WERI-Rb-1 (cell line): ENCODE measurements around the gene ADGRG7.

Experiments used
- DNase-seq: peaks from one replicate; pipeline ENCODE4 v3.0.0-alpha.2; 2020
- H3K27ac ChIP-seq: fragments of 250-450 bp; sonication (Bioruptor Pico); 2 replicates; pipeline ENCODE4 v1.5.1; 2020; ENCODE audit warnings: mild to moderate bottlenecking, moderate library complexity
- H3K27me3 ChIP-seq: fragments of 250-450 bp; sonication (Bioruptor Pico); 2 replicates; pipeline ENCODE4 v1.5.1; 2021; ENCODE audit warnings: mild to moderate bottlenecking, low read depth, moderate library complexity; ENCODE audit not compliant: insufficient read depth, severe bottlenecking
- H3K36me3 ChIP-seq: fragments of 250-450 bp; sonication (Bioruptor Pico); 2 replicates; pipeline ENCODE4 v1.5.1; 2020; ENCODE audit warnings: mild to moderate bottlenecking, moderate library complexity
- H3K4me3 ChIP-seq: 2 replicates; pipeline ENCODE4 v1.5.1; 2011; ENCODE audit warnings: low read depth, mild to moderate bottlenecking, control low read depth, low read length
- H3K9me3 ChIP-seq: fragments of 250-450 bp; sonication (Bioruptor Pico); 2 replicates; pipeline ENCODE4 v1.5.1; 2021; ENCODE audit warnings: mild to moderate bottlenecking, moderate library complexity; ENCODE audit not compliant: severe bottlenecking
- TF ChIP-seq, protein P1 (sequence below): IDR thresholded peaks from 2 replicates; pipeline ENCODE4 v1.5.1; 2011; ENCODE audit warnings: low read depth, mild to moderate bottlenecking, control low read depth, inconsistent platforms, low read length

Gene ADGRG7

DNA sequence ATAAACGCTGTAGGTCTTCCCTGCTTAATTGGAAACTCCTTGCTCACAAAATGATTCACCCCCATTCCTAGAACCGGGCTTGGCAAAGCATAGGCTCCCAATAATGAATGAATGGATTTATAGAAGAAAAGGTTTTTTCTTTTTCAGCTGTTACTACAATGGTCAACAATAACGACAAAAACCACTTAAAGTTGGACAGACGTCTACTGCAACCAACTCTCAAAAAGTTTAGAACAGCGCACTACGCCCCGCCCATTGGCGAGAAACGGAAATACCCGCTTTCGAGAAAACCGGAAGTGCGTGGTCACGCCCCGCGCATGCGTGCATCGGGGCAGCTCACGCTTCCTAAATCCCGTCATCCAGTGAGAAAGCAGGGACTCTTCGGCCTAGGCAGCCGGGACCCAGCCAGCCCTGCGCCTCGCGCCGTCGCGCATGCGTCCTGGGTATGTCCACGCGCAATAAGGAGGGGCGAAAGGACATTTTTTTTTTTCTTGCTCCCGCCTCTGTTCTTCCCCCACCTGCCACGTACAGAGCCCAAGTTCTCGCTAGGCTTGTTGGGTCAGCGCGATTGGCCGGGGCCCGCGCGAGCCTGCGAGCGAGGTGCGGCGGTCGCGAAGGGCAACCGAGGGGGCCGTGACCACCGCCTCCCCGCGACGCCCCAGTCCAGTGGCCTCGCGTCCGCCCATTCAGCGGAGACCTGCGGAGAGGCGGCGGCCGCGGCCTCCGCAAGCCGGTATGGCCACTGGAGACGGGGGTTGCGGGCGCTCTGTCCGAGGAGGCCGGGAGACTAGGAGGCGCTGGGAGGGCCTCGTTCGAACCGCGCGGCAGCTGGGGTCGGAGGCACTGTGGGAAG is 99.8 kb downstream of the ADGRG7 start, which contains the start of gene TFG:
TFG (plus strand) TSS at position 506 of the 853 bp plus-strand sequence. CDS start 4,192 bp downstream, outside the sequence.
- no peaks in the 10 kb centered on the region for H3K27me3 ChIP-seq
- peak within 1 kb of the TSS; percentile 90 for H3K4me3 ChIP-seq
- no peaks in the 10 kb centered on the region for H3K9me3 ChIP-seq
- TF ChIP-seq, protein P1, sequence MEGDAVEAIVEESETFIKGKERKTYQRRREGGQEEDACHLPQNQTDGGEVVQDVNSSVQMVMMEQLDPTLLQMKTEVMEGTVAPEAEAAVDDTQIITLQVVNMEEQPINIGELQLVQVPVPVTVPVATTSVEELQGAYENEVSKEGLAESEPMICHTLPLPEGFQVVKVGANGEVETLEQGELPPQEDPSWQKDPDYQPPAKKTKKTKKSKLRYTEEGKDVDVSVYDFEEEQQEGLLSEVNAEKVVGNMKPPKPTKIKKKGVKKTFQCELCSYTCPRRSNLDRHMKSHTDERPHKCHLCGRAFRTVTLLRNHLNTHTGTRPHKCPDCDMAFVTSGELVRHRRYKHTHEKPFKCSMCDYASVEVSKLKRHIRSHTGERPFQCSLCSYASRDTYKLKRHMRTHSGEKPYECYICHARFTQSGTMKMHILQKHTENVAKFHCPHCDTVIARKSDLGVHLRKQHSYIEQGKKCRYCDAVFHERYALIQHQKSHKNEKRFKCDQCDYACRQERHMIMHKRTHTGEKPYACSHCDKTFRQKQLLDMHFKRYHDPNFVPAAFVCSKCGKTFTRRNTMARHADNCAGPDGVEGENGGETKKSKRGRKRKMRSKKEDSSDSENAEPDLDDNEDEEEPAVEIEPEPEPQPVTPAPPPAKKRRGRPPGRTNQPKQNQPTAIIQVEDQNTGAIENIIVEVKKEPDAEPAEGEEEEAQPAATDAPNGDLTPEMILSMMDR: no peak
- H3K27ac ChIP-seq: peak within 1 kb of the TSS; percentile 100
- peaks cover 26% of the 10 kb centered on the region for H3K36me3 ChIP-seq
- DNase-seq: peak; percentile 98

DNA sequence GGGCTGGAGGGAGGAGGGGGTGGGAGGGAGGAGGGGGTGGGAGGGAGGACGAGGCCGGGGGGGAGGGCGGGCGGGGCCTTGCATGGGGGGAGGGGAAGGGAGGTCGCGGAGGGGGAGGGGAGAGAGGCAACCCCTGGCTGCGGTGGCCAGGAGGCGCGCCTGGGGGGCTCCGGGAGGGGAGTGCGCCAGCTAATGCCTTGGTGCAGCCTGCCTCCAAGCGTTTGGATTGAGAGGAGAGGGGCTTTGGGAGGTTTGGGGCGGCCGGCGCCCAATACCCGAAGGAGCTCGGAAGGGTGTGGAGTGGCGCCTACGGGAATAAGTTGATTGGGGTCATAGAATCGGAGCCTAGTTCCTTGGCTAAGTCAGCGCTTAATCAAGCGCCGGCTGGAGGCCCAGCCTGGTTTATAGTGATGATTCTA is 100.5 kb downstream of the ADGRG7 start:
- Histone ChIP-seq H3K27ac (peak overlapping the region; percentile 100), H3K36me3 (peaks cover 33% of the 10 kb centered on the region), H3K9me3 (no peaks in the 10 kb centered on the region), H3K4me3 (peak overlapping the region; percentile 90), H3K27me3 (no peaks in the 10 kb centered on the region)
- TF ChIP-seq, protein P1: 0 out of 2 replicates have a peak, but pooled peaks have one; percentile 17
- DNase-seq: peak; percentile 67

DNA sequence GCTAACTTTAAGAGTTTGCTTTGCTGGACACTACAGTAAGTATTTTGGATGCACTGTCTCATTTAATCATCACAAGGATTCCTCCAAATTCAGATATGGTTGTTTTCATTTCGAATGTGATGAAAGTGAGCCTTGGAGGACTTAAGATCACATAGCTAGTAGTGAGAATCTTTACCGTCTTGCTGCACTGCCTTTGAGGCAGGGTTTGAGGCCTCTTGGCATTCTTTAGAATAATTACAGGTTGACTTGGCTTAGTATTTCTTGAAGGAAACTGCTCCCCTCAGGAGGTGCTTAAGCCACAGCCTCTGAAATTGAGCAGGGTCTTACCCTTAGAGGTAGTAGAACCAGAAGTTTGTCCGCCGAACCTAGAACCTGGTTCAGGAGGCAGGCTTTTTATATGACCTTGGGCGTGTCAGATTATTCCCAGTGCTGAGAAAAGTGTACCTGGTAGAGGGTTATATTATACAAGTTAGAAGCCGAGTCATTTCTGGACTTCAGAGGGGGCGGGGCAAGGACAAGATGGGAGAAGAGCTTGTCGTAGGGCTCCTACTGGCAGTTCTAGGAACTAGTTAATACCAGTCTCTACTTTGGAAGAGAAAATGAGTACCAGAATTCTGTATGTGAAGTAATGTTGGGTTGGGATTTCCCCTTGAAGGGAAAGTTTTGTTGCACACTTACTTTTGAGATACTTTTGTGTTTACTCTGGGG is 101.0 kb downstream of the ADGRG7 start:
- TF ChIP-seq, protein P1: peak; percentile 16; the same call in 1 of the 2 replicates
- peak; percentile 53 for DNase-seq
- H3K9me3 ChIP-seq: no peaks in the 10 kb centered on the region
- peak overlapping the region; percentile 100 for H3K27ac ChIP-seq
- peaks cover 38% of the 10 kb centered on the region for H3K36me3 ChIP-seq
- peak overlapping the region; percentile 90 for H3K4me3 ChIP-seq
- no peaks in the 10 kb centered on the region for H3K27me3 ChIP-seq

DNA sequence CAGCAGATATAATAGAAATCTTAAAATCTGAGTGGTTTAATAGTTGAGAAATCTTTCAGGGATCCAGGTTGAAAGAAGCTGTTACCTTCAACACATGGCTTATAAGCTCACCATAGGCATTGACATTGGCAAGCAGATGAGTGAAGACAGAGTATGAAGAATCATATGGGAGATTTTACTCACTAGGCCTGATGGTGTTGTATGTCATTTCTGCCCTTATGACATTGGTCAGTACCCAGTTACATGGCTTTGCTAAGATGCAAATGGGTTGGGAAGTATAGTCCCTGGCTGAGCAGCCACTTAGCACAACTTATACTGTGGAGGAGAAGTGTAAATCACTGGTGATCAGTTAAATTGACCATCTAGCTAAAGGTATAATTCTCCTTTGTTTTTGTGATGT is 105.8 kb downstream of the ADGRG7 start:
- H3K27me3 ChIP-seq: no peaks in the 10 kb centered on the region
- no peak for DNase-seq
- no peak overlapping the region for H3K27ac ChIP-seq
- H3K9me3 ChIP-seq: no peaks in the 10 kb centered on the region
- peaks cover 70% of the 10 kb centered on the region for H3K36me3 ChIP-seq
- TF ChIP-seq, protein P1: no peak
- no peak overlapping the region for H3K4me3 ChIP-seq

DNA sequence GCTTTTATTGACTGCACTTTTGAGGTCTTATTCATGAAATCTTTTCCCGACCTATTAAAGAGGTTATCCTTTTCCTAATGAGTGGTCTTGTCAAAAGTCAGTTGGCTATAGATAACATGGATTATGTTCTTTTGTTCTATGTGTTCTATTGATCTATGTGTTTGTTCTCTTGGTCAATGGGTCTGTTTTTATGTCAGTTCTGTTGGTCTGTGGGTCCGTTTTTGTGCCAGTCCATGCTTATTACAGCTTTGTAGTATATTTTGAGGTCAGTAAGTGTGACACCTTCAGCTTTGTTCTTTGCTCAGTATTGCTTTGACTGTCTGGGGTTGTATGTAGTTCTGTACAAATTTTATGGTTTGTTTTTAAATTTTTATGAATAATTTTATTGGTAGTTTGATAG is 107.7 kb downstream of the ADGRG7 start:
- Histone ChIP-seq H3K27ac (no peak overlapping the region), H3K9me3 (no peaks in the 10 kb centered on the region), H3K36me3 (peaks cover 79% of the 10 kb centered on the region), H3K4me3 (no peak overlapping the region), H3K27me3 (no peaks in the 10 kb centered on the region)
- no peak for DNase-seq
- TF ChIP-seq, protein P1: no peak
